GM21825 (cell line): ENCODE results near the gene NOP14.
"Not testable (repeated sequence)": the region's sequence is repeated elsewhere in the genome, so short reads cannot be mapped to it uniquely, and the experiment has no call there.

Experiments
- ATAC-seq: cut with Tn5 transposase; IDR thresholded peaks from one replicate; pipeline ENCODE4 v1.9.1; 2021; ENCODE audit warnings: mild to moderate bottlenecking, moderate library complexity; ENCODE audit not compliant: unreplicated experiment

Gene NOP14

GRCh38 chr4:2918300-2918699 lies 44.9 kb downstream of the NOP14 start:
- not testable (repeated sequence) for ATAC-seq

- not testable (repeated sequence) for ATAC-seq
Measured at GRCh38 chr4:2916696-2917095, 46.5 kb downstream of the NOP14 start.

- no peak for ATAC-seq
Measured at GRCh38 chr4:2915789-2916188, 47.4 kb downstream of the NOP14 start.

GRCh38 chr4:2914256-2915126 lies 48.7 kb downstream of the NOP14 start:
- no peak for ATAC-seq

- no peak for ATAC-seq
Measured at GRCh38 chr4:2913168-2913567, 50.0 kb downstream of the NOP14 start.

- no peak for ATAC-seq
Measured at GRCh38 chr4:2911868-2912267, 51.3 kb downstream of the NOP14 start.

- no peak for ATAC-seq
Measured at GRCh38 chr4:2910409-2910808, 52.8 kb downstream of the NOP14 start.

GRCh38 chr4:2909583-2909982 lies 53.6 kb downstream of the NOP14 start:
- no peak for ATAC-seq

- ATAC-seq, result no peak
Measured at GRCh38 chr4:2908686-2909085, 54.5 kb downstream of the NOP14 start.

GRCh38 chr4:2907706-2908293 lies 55.4 kb downstream of the NOP14 start:
- ATAC-seq, result no peak

- ATAC-seq, result no peak
Measured at GRCh38 chr4:2907226-2907625, 56.0 kb downstream of the NOP14 start.

- ATAC-seq, result no peak
Measured at GRCh38 chr4:2906218-2906617, 57.0 kb downstream of the NOP14 start.

GRCh38 chr4:2905544-2905943 lies 57.7 kb downstream of the NOP14 start:
- no peak for ATAC-seq

GRCh38 chr4:2902126-2902525 lies 61.1 kb downstream of the NOP14 start:
- ATAC-seq, result no peak

- no peak for ATAC-seq
Measured at GRCh38 chr4:2901186-2901585, 62.0 kb downstream of the NOP14 start.

GRCh38 chr4:2900741-2901140 lies 62.5 kb downstream of the NOP14 start:
- ATAC-seq, result no peak

- ATAC-seq, result no peak
Measured at GRCh38 chr4:2898001-2898400, 65.2 kb downstream of the NOP14 start.

GRCh38 chr4:2893772-2894171 lies 69.4 kb downstream of the NOP14 start:
- no peak for ATAC-seq

GRCh38 chr4:2891294-2891693 lies 71.9 kb downstream of the NOP14 start:
- ATAC-seq, result no peak

- no peak for ATAC-seq
Measured at GRCh38 chr4:2888886-2889285, 74.3 kb downstream of the NOP14 start.
